Activated CD4-positive, CD25-positive, alpha-beta regulatory T cell treated with anti-CD3 and anti-CD28 coated beads, Interleukin-2, amount 50 U/mL, for 24 hours (primary cell): ENCODE results near the gene MYH7.
"Not testable (repeated sequence)": the region's sequence is repeated elsewhere in the genome, so short reads cannot be mapped to it uniquely, and the experiment has no call there.

Experiments
- ATAC-seq, 2 donors: fragments of 150-1000 bp; cut with Tn5 transposase; one replicate each; pipeline ENCODE4 v1.10.0; 2021; ENCODE audit warnings: mild to moderate bottlenecking in 1 of 2, moderate library complexity in 1 of 2

Gene MYH7

DNA sequence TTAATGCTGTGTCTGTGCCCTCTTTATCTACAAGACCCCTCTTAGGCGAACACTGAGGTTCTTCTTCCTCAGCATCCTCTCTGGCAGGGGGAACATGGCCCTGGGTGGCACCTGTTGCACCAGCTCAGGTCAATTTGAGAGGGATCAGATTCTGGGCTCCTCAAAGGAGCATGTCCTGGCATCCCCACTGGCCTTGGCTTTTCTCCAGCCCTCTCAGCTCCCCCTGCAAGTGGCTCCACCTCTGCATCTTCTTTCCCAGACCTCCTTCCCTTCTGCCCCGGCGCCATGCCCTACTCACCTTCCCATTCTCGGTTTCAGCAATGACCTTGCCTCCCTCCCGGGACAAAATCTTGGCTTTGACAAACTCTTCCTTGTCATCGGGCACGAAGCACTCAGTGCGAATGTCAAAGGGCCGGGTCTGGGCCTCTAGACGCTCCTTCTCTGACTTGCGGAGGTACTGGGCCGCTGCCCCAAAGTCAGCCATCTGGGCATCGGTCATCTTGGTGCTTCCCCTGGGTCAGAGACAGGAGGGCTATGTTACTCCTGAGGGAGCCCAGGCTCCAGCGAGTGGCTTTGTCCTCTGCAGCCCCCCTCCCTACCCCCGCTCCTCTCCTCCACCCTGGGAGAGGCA is 28.6 kb downstream of the MYH7 start:
- ATAC-seq, result no peak

DNA sequence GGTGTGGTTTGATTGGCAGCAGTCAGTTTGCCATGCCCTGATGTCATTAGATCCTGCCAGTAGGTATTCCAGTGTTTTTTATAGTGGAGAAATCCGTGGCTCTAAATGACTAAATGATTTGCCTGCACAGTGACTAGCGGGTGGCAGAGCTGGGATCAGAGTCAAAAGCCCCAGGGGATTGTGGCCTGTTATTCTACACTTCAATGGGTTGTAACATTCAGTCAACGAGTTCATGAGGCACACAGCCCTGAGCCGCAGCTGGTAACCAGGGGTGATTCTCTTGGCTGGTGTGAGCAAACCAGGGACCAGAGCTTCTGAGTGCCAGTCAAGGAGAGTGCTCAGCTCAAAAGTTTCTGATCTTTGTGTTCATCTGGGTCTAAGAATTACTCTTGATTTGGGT is 29.2 kb downstream of the MYH7 start:
- no peak for ATAC-seq

GRCh38 chr14:23405516-23406025 is 29.9 kb downstream of the MYH7 start:
- ATAC-seq, result no peak

DNA sequence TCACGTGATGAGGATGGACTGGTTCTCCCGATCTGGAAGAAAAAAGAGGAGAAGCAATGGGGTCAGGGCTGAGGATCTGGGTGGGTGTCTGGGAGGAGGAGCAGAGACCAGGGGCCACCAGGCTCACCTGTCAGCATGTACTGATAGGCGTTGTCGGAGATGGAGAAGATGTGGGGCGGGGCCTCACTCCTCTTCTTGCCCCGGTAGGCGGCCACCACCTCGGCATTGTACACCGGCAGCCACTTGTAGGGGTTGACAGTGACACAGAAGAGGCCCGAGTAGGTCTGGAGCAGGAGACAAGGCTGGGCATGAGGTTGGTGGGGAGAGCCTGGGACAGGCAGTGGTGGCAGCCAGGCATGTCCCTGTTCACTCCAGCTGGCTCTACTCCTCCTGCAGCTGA is 30.4 kb downstream of the MYH7 start:
- ATAC-seq, result no peak

DNA sequence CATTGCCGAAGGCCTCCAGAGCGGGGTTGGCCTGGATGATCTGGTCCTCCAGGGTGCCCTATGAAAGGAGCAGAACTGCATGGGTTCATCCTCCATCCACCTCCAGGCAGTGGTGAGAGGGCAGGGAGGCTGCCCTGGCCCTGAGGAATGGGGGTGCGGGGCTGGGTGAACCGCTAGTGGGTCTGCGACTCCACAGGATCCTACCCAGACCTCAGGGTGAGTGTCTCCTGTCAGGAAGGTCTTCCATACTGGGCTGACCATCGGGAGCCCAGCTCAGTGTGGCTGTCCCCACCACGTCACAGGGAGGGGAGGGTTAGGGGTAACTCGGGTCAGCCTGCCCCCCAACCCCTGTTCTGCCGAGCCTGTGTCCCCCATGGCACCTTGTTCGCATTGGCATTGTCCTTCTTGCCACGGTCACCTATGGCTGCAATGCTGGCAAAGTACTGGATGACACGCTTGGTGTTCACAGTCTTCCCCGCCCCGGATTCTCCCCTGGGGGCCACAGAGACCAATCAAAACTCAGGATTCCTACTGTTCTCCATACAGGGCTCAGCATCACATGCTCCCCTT is 31.0 kb downstream of the MYH7 start:
- ATAC-seq, result no peak

GRCh38 chr14:23403908-23404307 is 31.6 kb downstream of the MYH7 start:
- no peak for ATAC-seq

DNA sequence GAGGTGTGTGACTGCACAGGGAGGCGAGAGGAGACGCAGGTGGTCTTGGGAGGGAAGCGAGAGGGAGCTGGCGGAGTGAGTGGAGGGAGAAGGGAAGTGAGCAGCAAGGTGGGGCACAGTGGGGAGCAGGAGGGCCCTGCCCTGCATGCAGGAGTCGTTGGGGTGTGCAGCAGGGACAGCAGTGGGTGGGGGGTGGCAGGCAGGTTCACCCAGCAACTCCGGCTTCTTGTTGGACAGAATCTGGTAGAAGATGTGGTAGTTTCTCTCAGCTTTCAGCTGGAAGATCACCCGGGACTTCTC is 32.4 kb downstream of the MYH7 start:
- ATAC-seq, result no peak

GRCh38 chr14:23402296-23403138 is 32.9 kb downstream of the MYH7 start:
- no peak for ATAC-seq

- ATAC-seq, result no peak
These were observed 34.2 kb downstream of the MYH7 start for GRCh38 chr14:23401291-23401690.

- ATAC-seq, result not testable (repeated sequence)
These were observed 34.8 kb downstream of the MYH7 start for GRCh38 chr14:23400496-23401149.

- no peak for ATAC-seq
These were observed 35.9 kb downstream of the MYH7 start for GRCh38 chr14:23399591-23399990.

GRCh38 chr14:23399136-23399535 is 36.3 kb downstream of the MYH7 start:
- no peak for ATAC-seq

- ATAC-seq, result no peak
These were observed 37.1 kb downstream of the MYH7 start for GRCh38 chr14:23398348-23398747.

GRCh38 chr14:23396781-23397407 is 38.6 kb downstream of the MYH7 start:
- no peak for ATAC-seq

GRCh38 chr14:23396126-23396525 is 39.3 kb downstream of the MYH7 start:
- no peak for ATAC-seq

DNA sequence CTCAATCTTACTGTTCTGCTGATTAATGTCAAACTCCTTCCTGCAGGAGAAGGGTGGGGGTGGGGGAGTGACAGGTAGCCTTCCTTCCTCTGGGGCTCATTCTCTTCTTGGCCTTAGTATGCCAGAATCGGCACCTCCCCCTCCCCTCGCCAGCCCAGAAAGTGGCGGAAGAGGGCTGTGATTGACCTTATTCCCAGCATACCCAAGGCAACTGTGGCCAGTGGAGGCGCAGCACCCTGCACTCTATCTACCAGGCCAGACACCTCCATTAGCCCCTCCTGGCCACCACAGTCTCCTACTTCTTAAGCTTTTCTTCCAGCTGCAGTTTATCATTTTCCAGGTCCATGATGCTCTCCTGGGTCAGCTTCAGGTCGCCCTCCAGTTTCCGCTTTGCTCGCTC is 42.8 kb downstream of the MYH7 start:
- ATAC-seq, result no peak

DNA sequence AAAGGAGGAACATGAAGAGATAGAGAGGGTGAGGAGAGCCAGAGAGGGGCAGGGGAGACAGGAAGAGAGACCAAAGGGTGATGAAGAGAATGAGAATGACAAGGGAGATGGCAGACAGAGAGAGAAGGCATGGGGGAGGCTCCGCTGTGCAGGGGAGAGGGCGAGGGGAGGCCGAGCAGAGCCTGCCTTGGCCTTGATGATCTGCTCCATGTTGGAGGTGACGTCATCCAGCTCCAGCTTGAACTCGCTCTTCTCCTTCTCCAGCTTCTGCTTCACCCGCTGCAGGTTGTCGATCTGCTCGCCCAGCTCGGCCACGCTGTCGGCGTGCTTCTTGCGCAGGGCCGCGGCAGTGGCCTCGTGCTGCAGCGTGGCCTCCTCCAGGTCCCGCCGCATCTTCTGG is 45.6 kb downstream of the MYH7 start:
- ATAC-seq, result not testable (repeated sequence)

- no peak for ATAC-seq
These were observed 46.1 kb downstream of the MYH7 start for GRCh38 chr14:23389396-23389795.

- ATAC-seq, result no peak
These were observed 46.5 kb downstream of the MYH7 start for GRCh38 chr14:23388996-23389395.

DNA sequence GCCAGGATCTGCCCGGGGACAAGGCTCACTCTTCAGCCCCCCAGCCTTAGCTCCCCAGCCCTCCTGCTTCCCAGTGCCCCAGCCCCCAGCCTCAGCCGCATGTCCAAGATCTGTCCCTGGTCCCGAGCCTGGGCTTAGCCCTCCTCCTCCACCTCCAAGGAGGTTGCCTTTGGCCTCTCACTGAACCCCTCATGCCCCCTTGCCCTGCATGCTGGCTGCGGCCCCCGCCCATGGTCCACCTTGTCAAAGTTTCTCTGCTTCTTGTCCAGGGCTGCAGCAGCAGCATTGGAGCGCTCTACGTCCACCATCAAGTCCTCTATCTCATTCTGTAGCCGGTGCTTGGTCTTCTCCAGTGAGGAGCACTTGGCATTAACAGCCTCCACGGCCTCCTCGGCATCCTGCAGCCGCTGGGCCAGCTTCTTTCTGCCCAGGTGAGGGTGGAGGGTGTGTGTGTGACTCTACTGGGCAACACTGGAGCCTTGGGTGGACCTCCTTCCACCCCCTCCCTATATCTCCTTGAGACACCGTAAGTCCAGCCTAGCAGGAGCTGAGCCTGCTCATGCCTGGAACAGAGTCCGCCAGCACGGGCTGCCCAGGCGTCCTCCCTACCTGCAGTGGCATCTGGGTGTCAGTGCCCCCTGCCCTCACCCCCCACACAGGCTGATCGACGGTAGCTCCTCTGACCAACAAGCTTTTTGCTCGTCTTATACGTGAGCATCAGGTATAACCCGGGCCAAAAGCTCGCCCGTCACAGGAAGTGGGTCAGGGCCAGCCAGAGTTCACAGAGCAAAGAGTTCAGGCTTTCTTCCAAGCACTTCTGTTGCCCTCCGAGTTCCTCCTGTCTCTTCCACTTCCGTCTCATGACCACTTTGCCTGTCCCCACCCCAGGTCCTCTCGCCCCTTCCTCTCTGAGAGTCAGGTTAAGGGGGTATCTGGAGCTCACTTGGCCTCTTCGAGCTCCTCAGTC is 47.3 kb downstream of the MYH7 start:
- no peak for ATAC-seq

- no peak for ATAC-seq
These were observed 48.5 kb downstream of the MYH7 start for GRCh38 chr14:23386999-23387398.

- ATAC-seq, result not testable (repeated sequence)
These were observed 49.2 kb downstream of the MYH7 start for GRCh38 chr14:23386266-23386657.
